Measurements from ENCODE around the gene CLTCL1. TPM values are rescaled to one million over a fixed set of nuclear protein-coding genes. Genes with fewer than 3 reads are reported as not detected.

CLTCL1 gene
- total RNA-seq, 1 experiment from 2014 or later, result 7.1 TPM

GRCh38 chr22:19150482-19151328 is 140.8 kb downstream of the CLTCL1 start:
- H3K9me2 ChIP-seq (ENCODE audit: insufficient read depth), result no peaks in the 10 kb centered on the region
- H3K4me2 ChIP-seq (ENCODE audit: low read length), result no peak overlapping the region
- no peak overlapping the region for H3K9ac ChIP-seq (ENCODE audit: low read length)
- BruUV-seq (replicated peaks), result no TSS peak
- H3K79me2 ChIP-seq (ENCODE audit: insufficient read depth, low read length), result no peaks in the 10 kb centered on the region
- no peak overlapping the region for H3K27ac ChIP-seq (ENCODE audit: low read depth, low read length)
- no peaks in the 10 kb centered on the region for H4K20me1 ChIP-seq (ENCODE audit: insufficient read depth)
- no peaks in the 10 kb centered on the region for H3K4me1 ChIP-seq (ENCODE audit: control insufficient read depth in 1 of 2, insufficient read depth in 2 of 2, low read length in 2 of 2)
- no peak overlapping the region for H3K4me3 ChIP-seq (replicated peaks in 1 of 2; ENCODE audit: low read depth in 1 of 2, low read length in 2 of 2)
- POLR2A ChIA-PET, result no interaction called here
- CTCF ChIA-PET, result no interaction called here
- no peaks in the 10 kb centered on the region for H3K9me3 ChIP-seq (ENCODE audit: control insufficient read depth in 1 of 2, insufficient read depth in 1 of 2, low read depth in 1 of 2, low read length in 2 of 2)
- TF ChIP-seq ATF3 (IDR thresholded peaks at IDR 0.05) (no peak), TCF7L2 (IDR thresholded peaks at IDR 0.05; ENCODE audit: borderline replicate concordance, extremely low read depth, insufficient read depth, insufficient read length) (no peak), ZBTB33 (IDR thresholded peaks at IDR 0.05; ENCODE audit: extremely low read depth, insufficient replicate concordance, low read length) (no peak), CEBPB (IDR thresholded peaks at IDR 0.05; ENCODE audit: low read depth) (no peak), CTCF (IDR thresholded peaks at IDR 0.05 in 2 of 3, conservative IDR thresholded peaks at IDR 0.05 in 1 of 3; ENCODE audit: borderline replicate concordance in 1 of 3, insufficient read depth in 1 of 3, low read depth in 2 of 3, low read length in 2 of 3) (no peak)
- H3K27me3 ChIP-seq (ENCODE audit: insufficient read depth, low read length), result peaks cover 8% of the 10 kb centered on the region; the same call in 1 of the 2 replicates
- intact Hi-C loops (cut with micrococcal nuclease), result no loop called here
- RAD21 ChIA-PET (ENCODE audit: low non-redundant PET in 1 of 2, low total read pairs in 2 of 2, uncharacterized antibody in 2 of 2, unreplicated experiment in 2 of 2), result no interaction called here
- DNase-seq (ENCODE audit: low read depth, low spot score), result no peak
- H3K36me3 ChIP-seq (ENCODE audit: control insufficient read depth in 1 of 2, insufficient read depth in 2 of 2, low read length in 2 of 2), result no peaks in the 10 kb centered on the region
- no peak for ATAC-seq
- no peak overlapping the region for H2AFZ ChIP-seq (ENCODE audit: low read depth, low read length, poor library complexity, severe bottlenecking)
